ENCODE results near the gene PDZRN3.
"Not testable (repeated sequence)": the region's sequence is repeated elsewhere in the genome, so short reads cannot be mapped to it uniquely, and the experiment has no call there.

Gene PDZRN3

DNA sequence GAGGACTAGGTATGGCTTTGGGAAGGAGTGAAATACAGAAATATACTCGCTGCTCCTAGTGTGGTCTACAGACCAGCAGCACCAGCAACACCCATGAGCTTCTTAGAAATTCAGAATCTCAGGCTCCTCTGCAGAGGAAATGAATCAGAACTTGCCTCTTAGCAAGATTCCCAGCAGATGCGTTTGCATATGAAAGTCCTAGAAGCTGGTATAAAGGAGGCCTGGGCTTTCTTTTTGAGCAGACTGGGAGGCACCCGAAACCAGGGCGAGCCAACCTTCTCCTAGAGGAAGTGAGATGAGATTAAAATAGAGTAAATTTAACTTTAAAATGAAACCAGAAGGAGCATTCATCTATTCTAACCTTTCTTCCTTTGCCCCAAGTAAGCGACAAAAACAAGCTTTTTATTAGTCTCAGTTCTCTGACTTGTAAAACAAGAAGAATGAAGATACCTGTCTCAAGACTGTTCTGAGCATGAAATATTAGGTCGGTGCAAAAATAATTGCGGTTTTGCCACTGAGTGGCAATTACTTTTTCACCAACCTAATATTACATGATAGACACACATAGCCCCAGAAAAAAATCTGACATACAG lies 140.0 kb downstream of the PDZRN3 start:
- no peak for DNase-seq

GRCh38 chr3:73481888-73482287 lies 142.9 kb downstream of the PDZRN3 start:
- no peak for DNase-seq

DNA sequence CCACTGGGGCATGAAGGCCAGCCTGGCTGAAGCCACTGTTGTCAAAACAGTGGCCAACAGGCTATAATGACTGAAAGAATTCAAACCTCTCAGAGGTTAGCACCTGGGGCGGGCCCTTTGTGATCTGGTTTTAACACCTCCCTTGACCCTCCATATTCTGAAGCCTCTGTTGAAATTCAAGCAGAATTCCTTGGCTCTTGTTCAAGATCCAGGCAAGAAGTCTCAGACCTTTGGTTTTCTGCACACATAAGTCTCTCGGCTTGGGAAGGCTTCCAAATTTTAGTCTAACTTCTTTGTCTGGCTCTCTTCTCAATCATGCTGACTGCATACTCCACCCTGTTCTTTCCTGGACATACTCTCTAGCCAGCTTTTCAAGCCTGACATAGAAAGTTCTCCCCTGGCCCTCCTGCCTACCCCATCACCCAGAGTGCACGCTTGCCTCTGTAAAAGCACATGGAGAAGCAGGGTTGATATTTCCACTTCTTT lies 144.5 kb downstream of the PDZRN3 start:
- DNase-seq = no peak

DNA sequence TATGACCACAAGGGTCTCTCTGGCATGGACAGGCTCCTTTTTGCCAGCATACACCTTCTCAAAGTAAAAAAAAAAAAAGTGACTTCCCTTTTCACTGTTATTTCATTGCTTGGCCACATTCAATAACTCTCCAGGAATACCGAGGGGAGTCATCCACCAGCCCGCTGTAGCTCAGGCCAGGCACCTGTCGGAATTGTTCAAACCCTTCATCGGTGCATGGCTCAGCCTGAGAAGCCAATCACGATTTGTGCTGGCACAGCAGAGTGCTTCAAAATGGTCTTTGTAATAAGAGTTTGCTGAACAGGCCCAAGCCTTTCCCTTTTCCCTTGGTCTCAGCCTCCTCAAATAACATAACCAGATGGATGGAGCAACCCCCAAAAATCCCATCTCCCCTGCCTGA lies 145.4 kb downstream of the PDZRN3 start:
- DNase-seq = no peak

GRCh38 chr3:73478858-73479257 lies 145.9 kb downstream of the PDZRN3 start:
- DNase-seq = no peak

DNA sequence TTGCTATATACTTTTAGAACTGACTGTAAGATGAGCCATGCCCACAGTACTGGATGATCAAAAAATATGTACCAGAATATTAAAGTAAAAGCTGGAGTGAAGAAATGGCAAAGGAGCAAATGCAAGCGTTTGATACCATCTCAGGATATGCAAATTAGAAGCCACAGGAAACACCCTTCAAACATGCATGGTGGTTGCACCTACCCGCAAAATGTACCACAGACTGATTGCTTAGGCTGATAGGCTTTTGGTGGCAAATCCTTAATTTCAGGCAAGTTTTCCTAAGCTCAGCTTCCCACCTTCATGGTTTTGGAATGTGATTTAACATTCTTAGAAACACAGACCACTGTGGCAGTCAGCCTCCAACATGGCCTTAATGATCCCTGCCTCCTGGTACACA lies 149.0 kb downstream of the PDZRN3 start:
- DNase-seq = no peak

- no peak for DNase-seq
Observed at GRCh38 chr3:73475175-73475574, 149.6 kb downstream of the PDZRN3 start.

DNA sequence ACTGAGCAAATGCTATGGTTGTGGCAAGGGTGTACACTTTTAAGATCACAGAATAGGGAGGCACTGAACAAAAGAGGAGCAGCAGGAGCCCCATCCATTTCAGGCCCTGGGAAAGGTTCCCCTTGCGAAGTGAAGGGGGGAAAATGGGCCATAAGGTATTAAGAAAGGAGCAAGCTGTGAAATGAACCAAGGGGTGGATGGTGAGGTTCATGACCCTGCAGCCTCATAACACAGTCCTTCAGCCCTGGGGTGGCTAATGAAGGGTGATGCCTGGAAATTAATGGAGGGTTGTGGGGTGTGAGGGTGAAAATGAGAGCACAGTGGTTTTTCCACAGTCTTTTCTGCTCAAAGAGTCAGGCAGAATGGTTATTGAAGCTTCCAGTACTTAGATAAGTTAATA lies 150.1 kb downstream of the PDZRN3 start:
- no peak for DNase-seq

- DNase-seq = no peak
Observed at GRCh38 chr3:73473898-73474416, 150.8 kb downstream of the PDZRN3 start.

GRCh38 chr3:73473181-73473897 lies 151.4 kb downstream of the PDZRN3 start:
- DNase-seq = no peak

GRCh38 chr3:73471986-73472787 lies 152.6 kb downstream of the PDZRN3 start:
- no peak for DNase-seq

DNA sequence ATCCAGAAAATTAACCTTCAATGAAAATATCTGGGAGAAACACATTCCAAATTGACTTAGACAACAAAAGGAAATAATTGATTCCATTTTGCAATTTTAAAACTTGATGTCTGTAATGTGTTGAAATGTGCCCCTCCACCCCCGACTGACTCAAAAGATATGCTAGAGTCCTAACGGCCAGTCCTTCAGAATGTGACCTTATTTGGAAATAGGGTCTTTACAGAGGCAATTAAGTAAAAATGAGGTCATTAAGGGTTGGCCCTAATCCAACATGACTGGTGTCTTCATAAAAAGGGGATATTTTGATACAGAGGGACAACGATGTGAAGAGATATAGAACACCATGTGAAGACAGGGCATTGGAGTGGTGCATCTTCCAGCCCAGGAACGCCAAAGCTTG lies 153.9 kb downstream of the PDZRN3 start:
- DNase-seq = no peak

DNA sequence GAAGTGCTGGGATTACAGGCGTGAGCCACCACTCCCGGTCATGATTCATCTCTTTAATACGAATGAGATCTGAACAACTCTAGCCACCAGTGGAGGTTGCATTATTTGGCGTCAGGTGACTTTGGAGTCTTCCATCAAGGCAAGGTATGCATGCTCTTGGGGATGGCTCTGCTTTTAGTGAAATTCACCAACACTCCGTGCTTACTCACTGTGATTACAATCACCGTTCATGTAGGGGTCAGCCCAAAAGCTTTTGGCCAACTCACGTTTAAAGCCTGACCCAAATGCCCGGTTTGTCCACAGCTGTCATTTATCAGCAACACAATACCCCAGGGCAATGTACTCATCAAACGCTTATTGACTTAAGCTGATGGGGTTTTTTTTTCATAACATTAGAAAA lies 155.4 kb downstream of the PDZRN3 start:
- no peak for DNase-seq

GRCh38 chr3:73467211-73467610 lies 157.5 kb downstream of the PDZRN3 start:
- DNase-seq = no peak

GRCh38 chr3:73465926-73466325 lies 158.8 kb downstream of the PDZRN3 start:
- no peak for DNase-seq

- DNase-seq = not testable (repeated sequence)
Observed at GRCh38 chr3:73464126-73464525, 160.6 kb downstream of the PDZRN3 start.

DNA sequence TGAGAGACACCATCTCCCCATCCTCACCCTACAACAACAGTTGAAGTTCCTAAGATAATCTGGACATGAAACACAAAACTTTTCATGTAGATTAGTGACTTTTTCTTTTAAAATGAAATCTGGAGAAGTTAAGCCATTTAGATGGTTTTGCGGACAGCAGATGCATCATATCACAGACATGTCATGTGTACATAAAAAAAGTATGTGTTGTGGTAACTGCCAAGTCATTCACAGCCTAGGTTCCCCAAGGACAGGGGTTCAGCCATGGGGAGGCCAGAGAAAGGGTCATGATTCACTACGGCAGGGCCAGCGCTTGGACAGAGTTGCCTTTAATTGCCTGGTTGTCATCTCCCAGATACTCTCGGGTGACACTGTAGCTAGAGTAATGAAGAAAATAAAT lies 163.2 kb downstream of the PDZRN3 start:
- no peak for DNase-seq

- DNase-seq = no peak
Observed at GRCh38 chr3:73459711-73460110, 165.0 kb downstream of the PDZRN3 start.

- no peak for DNase-seq
Observed at GRCh38 chr3:73453666-73454065, 171.1 kb downstream of the PDZRN3 start.

DNA sequence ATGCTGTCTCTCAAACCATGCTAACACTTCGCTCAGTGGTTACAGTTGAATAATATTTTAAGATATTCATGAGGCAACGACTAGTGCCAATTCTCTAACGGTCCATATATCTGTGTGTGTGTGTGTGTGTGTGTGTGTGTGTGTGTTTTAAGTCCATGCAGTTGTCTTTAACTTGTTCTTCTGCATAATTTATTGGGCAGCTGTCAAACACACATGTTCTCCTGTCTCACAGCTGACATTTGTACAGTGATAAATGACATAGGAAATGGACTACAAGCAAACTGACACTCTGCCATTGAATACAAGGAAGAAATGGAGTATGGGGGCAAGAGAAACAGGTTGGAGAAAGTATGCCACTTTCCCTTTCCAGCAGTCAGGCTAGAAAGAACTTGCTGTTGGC lies 172.0 kb downstream of the PDZRN3 start:
- no peak for DNase-seq

- DNase-seq = no peak
Observed at GRCh38 chr3:73451301-73451944, 173.3 kb downstream of the PDZRN3 start.

DNA sequence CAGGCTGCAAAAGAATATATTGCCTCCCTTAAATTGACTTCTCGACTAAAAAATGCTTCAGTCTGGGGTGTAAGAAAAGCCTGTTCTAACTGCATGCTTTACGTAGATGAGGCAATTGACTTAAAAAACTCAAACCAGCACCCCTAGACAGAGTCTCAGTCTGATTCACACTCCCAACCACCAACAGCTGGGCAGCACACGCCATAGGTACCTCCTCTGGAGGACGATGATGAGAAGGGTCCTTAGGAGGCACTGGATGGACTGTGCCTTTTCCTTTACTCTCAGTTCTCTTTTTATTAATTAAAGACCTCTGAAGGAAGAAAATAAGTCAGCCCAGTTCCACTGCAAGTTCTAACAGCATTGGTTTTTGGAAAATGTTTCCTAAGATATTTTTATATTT lies 175.0 kb downstream of the PDZRN3 start:
- DNase-seq = no peak

DNA sequence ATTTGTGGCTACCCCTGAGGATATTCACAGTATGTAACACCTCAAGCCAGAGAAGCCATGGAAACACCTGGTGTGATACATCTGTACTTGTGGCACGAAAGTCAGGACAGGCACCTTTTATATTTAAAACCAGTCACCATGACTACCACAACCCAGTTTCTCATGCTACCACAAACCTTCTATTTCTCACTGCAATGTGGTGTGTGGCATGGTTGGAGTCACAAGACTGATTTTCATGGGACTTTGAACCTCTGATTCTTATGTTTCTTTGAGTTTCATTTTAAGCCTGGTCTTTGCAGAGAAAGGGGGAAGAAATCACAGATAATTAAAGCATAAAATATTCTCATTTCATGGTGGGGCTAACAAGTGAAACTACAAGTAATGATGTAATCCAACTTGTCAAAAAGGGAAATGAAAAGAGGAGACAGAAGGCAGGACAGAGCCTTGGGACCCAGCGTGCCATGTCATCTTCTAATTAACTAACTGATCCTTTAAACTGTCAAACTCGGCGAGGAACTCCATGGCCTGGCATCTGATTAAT lies 175.9 kb downstream of the PDZRN3 start:
- DNase-seq = no peak
